HG03457 (cell line): ENCODE data around the gene SYT1.

ENCODE experiments used
- ATAC-seq: cut with Tn5 transposase; IDR thresholded peaks from one replicate; pipeline ENCODE4 v1.9.1; 2021; ENCODE audit warnings: moderate number of reproducible peaks; ENCODE audit not compliant: unreplicated experiment

Gene SYT1

DNA sequence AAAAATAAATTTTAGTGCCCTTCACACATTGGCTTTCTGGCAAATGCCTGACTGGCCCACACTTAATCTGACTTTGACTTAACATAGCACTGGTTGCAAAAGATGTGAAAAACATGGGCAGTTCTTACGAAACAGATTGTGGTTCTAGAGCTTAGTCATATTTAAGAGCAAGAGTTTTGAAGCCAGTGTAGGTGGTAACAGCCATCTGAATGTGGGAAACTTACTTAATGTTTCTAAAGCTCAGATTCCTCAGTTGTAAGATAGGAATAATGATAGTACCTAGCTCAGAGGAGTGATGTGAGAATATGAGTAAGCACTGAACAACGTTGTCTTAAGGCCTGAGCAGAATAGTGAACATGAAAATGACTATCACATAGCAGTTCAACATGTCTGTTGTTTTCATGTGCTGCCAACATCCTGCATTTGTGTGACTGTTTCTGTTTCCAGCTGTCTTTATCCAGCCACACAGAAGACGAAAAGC, 262.7 kb downstream of the SYT1 start:
- peak; percentile 97 for ATAC-seq

DNA sequence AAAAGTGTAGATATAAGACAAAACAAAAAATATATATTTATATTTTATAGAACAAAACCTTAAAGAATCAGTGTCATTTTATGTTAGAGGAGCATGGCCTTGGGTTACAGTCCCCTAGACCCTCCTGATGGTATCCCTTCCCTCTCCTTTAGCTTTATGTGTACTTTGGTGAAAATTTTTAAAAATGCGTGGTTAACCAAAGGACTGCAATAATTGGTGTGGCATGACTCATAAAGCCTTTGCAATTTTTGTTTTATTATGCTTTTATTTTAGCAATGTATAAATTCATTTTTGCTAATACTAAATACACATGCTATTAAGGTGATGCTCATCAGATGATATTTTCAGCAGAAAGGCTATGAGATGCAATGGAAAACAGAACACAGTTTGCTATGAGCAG, 264.4 kb downstream of the SYT1 start:
- ATAC-seq, result no peak

- no peak for ATAC-seq
Observed at GRCh38 chr12:79138872-79139271, 274.3 kb downstream of the SYT1 start.

DNA sequence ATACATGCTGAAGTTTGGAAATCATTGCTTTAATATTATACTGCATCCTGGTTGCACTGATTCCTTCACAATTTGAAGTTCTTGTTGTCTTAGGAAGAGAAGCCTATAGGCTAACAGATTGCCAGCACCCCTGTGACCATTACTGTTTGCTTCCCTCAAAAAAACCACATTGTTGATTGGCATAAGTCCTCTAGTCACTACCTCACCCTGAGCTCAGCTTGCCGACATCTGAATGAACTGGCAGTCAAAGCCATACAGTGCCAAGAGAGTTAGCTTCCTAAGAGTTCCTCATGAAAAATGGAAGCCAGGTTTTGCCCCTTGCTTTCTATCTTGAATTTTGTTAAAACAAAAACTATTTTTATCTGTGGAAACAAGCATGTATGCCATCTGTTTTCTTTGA, 276.1 kb downstream of the SYT1 start:
- ATAC-seq, result no peak

- no peak for ATAC-seq
Observed at GRCh38 chr12:79141776-79142175, 277.2 kb downstream of the SYT1 start.

- ATAC-seq, result no peak
Observed at GRCh38 chr12:79143803-79144202, 279.2 kb downstream of the SYT1 start.

- ATAC-seq, result no peak
Observed at GRCh38 chr12:79151956-79152355, 287.4 kb downstream of the SYT1 start.

GRCh38 chr12:79155683-79156082, 291.1 kb downstream of the SYT1 start:
- ATAC-seq, result no peak

GRCh38 chr12:79156846-79157463, 292.4 kb downstream of the SYT1 start:
- no peak for ATAC-seq

- no peak for ATAC-seq
Observed at GRCh38 chr12:79161249-79161934, 296.8 kb downstream of the SYT1 start.

GRCh38 chr12:79162147-79162772, 297.7 kb downstream of the SYT1 start:
- ATAC-seq, result no peak

- ATAC-seq, result no peak
Observed at GRCh38 chr12:79162948-79163347, 298.4 kb downstream of the SYT1 start.

DNA sequence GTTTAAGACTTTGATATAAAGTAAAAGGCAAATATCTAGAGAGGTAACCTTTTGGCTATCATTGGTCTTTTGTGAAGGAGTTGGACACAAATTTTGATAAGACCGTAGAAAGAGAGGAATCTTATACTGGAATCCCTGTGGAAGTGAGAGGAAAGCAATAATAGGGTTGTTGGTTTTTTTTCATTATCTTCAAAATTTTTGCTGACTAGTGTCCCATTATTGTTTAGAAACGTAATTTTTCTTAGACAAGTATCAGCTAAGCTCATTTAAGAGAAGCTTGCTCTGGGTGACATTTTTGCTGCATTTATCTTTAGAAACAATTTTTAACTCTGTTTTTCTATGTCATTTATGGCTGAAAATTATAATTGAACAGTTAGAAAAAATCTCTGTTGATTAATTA, 300.3 kb downstream of the SYT1 start:
- ATAC-seq, result no peak

DNA sequence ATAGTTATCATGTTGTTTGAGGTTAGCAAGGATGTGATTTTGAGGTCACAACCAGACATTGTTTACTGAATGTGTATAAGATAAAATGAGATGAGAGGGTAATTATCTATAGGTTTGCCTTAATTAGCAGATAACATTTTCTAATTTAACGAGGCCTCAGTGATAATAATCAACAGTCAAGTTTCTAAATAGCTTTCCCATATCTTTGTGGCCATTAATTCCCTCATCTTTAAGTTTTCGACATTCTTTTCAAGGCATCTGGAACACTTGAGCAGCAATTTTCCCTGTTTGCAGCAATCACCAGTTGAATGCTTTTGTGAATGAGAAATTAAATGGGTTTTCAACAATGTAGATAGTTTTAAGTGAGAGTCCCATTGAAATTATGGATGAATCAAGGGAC, 304.1 kb downstream of the SYT1 start:
- no peak for ATAC-seq

- ATAC-seq, result no peak
Observed at GRCh38 chr12:79174626-79175025, 310.1 kb downstream of the SYT1 start.

DNA sequence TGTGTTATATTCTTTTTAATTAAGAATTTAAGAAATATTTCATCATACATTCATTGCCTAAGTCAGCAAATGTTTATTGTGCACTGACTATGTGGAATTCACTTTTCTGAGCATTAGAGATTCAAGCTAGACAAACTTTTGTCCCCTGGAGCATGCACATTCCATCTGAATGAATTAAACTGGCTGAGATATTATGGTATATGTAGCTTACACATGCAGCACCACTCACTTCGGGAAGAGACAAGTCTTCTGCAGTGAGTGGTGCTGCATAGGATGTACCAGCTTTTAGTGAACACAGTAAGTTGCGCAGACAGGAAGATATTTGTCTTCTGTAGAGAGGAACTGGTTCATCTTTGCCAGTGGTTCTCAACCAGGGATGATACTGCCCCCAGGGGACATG, 318.4 kb downstream of the SYT1 start:
- no peak for ATAC-seq

GRCh38 chr12:79183926-79184325, 319.4 kb downstream of the SYT1 start:
- no peak for ATAC-seq

GRCh38 chr12:79186506-79186905, 321.9 kb downstream of the SYT1 start:
- no peak for ATAC-seq

- no peak for ATAC-seq
Observed at GRCh38 chr12:79187032-79187431, 322.5 kb downstream of the SYT1 start.

DNA sequence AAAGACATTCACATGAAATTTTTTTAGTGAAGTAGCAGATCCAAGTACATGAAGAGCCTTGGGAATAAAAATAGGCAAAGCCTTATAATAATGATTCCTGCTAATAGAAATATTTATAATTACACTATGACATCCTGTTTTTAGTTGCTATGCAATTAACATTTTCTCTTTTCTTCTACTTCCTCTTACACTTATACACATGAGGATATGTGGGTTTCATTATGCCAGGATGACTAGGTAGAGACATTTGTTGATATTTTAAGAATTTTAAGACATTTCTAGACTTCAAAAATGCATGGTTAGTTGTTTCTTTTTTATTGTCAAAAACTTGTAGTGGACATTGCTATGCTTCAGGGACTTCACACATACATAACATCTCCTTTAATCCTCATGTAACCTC, 326.8 kb downstream of the SYT1 start:
- ATAC-seq, result no peak

DNA sequence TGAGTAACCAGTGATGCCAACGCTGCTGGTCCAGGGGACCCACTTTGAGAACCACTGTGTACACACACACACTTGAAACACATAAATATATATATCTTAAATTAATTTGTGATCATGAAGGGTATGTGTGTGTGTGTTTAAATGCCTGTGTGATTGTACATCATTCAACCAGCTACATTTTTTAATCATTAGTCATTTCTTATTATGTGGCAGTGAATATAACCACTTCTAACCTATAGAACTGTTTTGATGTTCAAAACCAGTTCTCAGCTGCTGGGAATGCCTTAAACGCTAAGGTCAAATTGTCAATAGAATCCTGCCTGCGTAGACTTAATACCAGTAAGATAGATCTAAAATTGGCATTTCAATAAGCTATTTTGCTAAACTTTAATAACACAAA, 330.0 kb downstream of the SYT1 start:
- ATAC-seq, result no peak

DNA sequence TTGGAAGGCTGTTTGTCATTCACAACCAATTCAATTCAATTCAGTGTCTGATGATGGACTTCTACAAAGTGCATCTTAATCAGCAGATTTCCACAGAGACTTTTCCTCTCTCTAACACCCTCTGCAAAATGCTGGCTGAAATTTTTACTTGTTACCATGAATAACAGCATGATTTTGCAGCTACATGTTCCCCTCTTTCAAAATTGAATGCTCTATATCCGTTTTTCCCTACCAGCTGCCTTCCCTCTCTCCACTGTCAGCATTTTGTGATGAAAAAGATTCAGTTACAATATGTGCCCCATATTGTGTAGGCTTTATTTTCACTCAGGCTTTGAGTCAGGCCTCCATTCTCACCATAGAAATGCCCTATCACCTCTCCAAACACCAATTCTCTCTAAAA, 334.6 kb downstream of the SYT1 start:
- no peak for ATAC-seq
